ENCODE measurements around the gene BRPF3. TPM values are rescaled to one million over a fixed set of nuclear protein-coding genes. Genes with fewer than 3 reads are reported as not detected.

The BRPF3 gene
- total and polyA plus RNA-seq, 4 experiments from 2014 or later = 1.8 to 36.7 (median 22.0) TPM

- POLR2A ChIA-PET (ENCODE audit: partially characterized antibody) = no interaction called here
- H3K27ac Mint-ChIP-seq = peak overlapping the region in 3 of 7 donors; percentile 17 to 74 (median 25)
- intact Hi-C loops (cut with micrococcal nuclease) = no loop called here
Measured at GRCh38 chr6:36227379-36228228, 31.1 kb downstream of the BRPF3 start.

GRCh38 chr6:36229223-36229622 lies 32.7 kb downstream of the BRPF3 start:
- no peak overlapping the region for H3K4me3 ChIP-seq (ENCODE audit: low read length in 2 of 2)
- intact Hi-C loops (cut with micrococcal nuclease) = no loop called here
- Mint-ChIP-seq H3K27me3 (no peaks in the 10 kb centered on the region), H3K27ac (peak overlapping the region in 2 of 7 donors; percentile 23 to 24), H3K36me3 (peaks cover 54 to 86% of the 10 kb centered on the region in 2 donors), H3K9me3 (no peaks in the 10 kb centered on the region), H3K4me3 (no peak overlapping the region), H3K4me1 (peaks cover 0 to 5% (median under 1%) of the 10 kb centered on the region in 4 donors)
- DNase-seq = no peak
- H3K36me3 ChIP-seq (ENCODE audit: insufficient read depth, low read length) = peaks cover 55% of the 10 kb centered on the region
- CTCF ChIA-PET (ENCODE audit: partially characterized antibody) = no interaction called here
- H3K27ac ChIP-seq (ENCODE audit: low read depth, low read length) = no peak overlapping the region
- H3K27me3 ChIP-seq (ENCODE audit: insufficient read depth, low read length) = no peaks in the 10 kb centered on the region
- no peaks in the 10 kb centered on the region for H3K9me3 ChIP-seq (ENCODE audit: control insufficient read depth in 1 of 2, low read length in 2 of 2)
- POLR2A ChIA-PET (ENCODE audit: partially characterized antibody) = no interaction called here
- H3K4me1 ChIP-seq (ENCODE audit: insufficient read depth, low read length) = peaks cover 5% of the 10 kb centered on the region

More at GRCh38 chr6:36227379-36228228, 31.1 kb downstream of the BRPF3 start:
- no peaks in the 10 kb centered on the region for H3K9me3 Mint-ChIP-seq
- H3K4me3 ChIP-seq (ENCODE audit: low read length in 2 of 2) = no peak overlapping the region
- peaks cover 63% of the 10 kb centered on the region for H3K36me3 ChIP-seq (ENCODE audit: insufficient read depth, low read length)
- peaks cover 0 to 6% (median under 1%) of the 10 kb centered on the region in 4 donors for H3K4me1 Mint-ChIP-seq
- H3K27me3 ChIP-seq (ENCODE audit: insufficient read depth, low read length) = no peaks in the 10 kb centered on the region
- no peaks in the 10 kb centered on the region for H3K27me3 Mint-ChIP-seq
- no peak for DNase-seq
- no peaks in the 10 kb centered on the region for H3K9me3 ChIP-seq (ENCODE audit: control insufficient read depth in 1 of 2, low read length in 2 of 2)
- peaks cover 59 to 87% of the 10 kb centered on the region in 2 donors for H3K36me3 Mint-ChIP-seq
- H3K27ac ChIP-seq (ENCODE audit: low read depth, low read length) = no peak overlapping the region
- H3K4me3 Mint-ChIP-seq = no peak overlapping the region
- CTCF ChIA-PET (ENCODE audit: partially characterized antibody) = no interaction called here
- H3K4me1 ChIP-seq (ENCODE audit: insufficient read depth, low read length) = peaks cover 5% of the 10 kb centered on the region

DNA sequence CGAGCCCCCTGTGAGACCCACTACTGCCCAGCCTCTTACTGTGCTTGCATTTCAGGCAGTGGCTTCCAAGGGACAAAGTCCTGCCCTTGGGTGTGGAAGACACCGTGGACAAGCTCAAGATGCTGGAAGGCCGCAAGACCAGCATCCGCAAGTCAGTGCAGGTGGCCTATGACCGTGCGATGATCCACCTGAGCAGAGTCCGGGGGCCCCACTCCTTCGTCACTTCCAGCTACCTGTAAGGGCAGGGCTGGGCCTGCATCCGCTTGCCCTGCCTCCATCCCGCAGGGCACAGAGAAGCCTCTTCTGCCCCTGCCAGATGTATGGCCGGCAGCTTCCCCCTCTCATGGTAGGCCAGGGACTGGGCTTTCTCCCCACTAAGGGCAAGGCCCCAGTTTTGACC lies 33.8 kb downstream of the BRPF3 start:
- Histone ChIP-seq H3K4me3 (ENCODE audit: low read length in 2 of 2) (no peak overlapping the region), H3K4me1 (ENCODE audit: insufficient read depth, low read length) (peaks cover 5% of the 10 kb centered on the region), H3K27ac (ENCODE audit: low read depth, low read length) (no peak overlapping the region), H3K27me3 (ENCODE audit: insufficient read depth, low read length) (no peaks in the 10 kb centered on the region), H3K36me3 (ENCODE audit: insufficient read depth, low read length) (peaks cover 48% of the 10 kb centered on the region), H3K9me3 (ENCODE audit: control insufficient read depth in 1 of 2, low read length in 2 of 2) (no peaks in the 10 kb centered on the region)
- Mint-ChIP-seq H3K4me1 (peaks cover 2 to 6% (median 5%) of the 10 kb centered on the region in 4 donors), H3K27ac (peak overlapping the region in 1 of 7 donors; percentile 74), H3K36me3 (peaks cover 51 to 76% of the 10 kb centered on the region in 2 donors), H3K27me3 (no peaks in the 10 kb centered on the region), H3K4me3 (no peak overlapping the region), H3K9me3 (no peaks in the 10 kb centered on the region)
- intact Hi-C loops (cut with micrococcal nuclease) = no loop called here
- DNase-seq = no peak
- POLR2A ChIA-PET (ENCODE audit: partially characterized antibody) = no interaction called here
- CTCF ChIA-PET (ENCODE audit: partially characterized antibody) = no interaction called here

- no peak overlapping the region for H3K4me3 Mint-ChIP-seq
- POLR2A ChIA-PET (ENCODE audit: partially characterized antibody) = no interaction called here
- no peak for DNase-seq
- Histone ChIP-seq H3K27ac (ENCODE audit: low read depth, low read length) (no peak overlapping the region), H3K4me1 (ENCODE audit: insufficient read depth, low read length) (no peaks in the 10 kb centered on the region), H3K9me3 (ENCODE audit: control insufficient read depth in 1 of 2, low read length in 2 of 2) (no peaks in the 10 kb centered on the region), H3K27me3 (ENCODE audit: insufficient read depth, low read length) (no peaks in the 10 kb centered on the region), H3K4me3 (ENCODE audit: low read length in 2 of 2) (no peak overlapping the region), H3K36me3 (ENCODE audit: insufficient read depth, low read length) (peaks cover 40% of the 10 kb centered on the region)
- H3K9me3 Mint-ChIP-seq = no peaks in the 10 kb centered on the region
- peaks cover 2 to 6% (median 5%) of the 10 kb centered on the region in 4 donors for H3K4me1 Mint-ChIP-seq
- no peaks in the 10 kb centered on the region for H3K27me3 Mint-ChIP-seq
- intact Hi-C loops (cut with micrococcal nuclease) = no loop called here
- no peak overlapping the region for H3K27ac Mint-ChIP-seq
- CTCF ChIA-PET (ENCODE audit: partially characterized antibody) = no interaction called here
- H3K36me3 Mint-ChIP-seq = peaks cover 44 to 64% of the 10 kb centered on the region in 2 donors
Measured at GRCh38 chr6:36232172-36232571, 35.6 kb downstream of the BRPF3 start.

- POLR2A ChIA-PET (ENCODE audit: partially characterized antibody) = no interaction called here
- no peaks in the 10 kb centered on the region for H3K27me3 ChIP-seq (ENCODE audit: insufficient read depth, low read length)
- CTCF ChIA-PET (ENCODE audit: partially characterized antibody) = no interaction called here
- no peak for DNase-seq
- H3K4me1 ChIP-seq (ENCODE audit: insufficient read depth, low read length) = no peaks in the 10 kb centered on the region
- H3K27me3 Mint-ChIP-seq = no peaks in the 10 kb centered on the region
- H3K36me3 Mint-ChIP-seq = peaks cover 28 to 32% of the 10 kb centered on the region in 2 donors
- H3K9me3 Mint-ChIP-seq = no peaks in the 10 kb centered on the region
- peaks cover 2 to 6% (median 5%) of the 10 kb centered on the region in 4 donors for H3K4me1 Mint-ChIP-seq
- no peak overlapping the region for H3K4me3 Mint-ChIP-seq
- no peaks in the 10 kb centered on the region for H3K9me3 ChIP-seq (ENCODE audit: control insufficient read depth in 1 of 2, low read length in 2 of 2)
- peaks cover 9% of the 10 kb centered on the region for H3K36me3 ChIP-seq (ENCODE audit: insufficient read depth, low read length)
- no peak overlapping the region for H3K27ac ChIP-seq (ENCODE audit: low read depth, low read length)
- peak overlapping the region in 1 of 7 donors; percentile 25 for H3K27ac Mint-ChIP-seq
- H3K4me3 ChIP-seq (ENCODE audit: low read length in 2 of 2) = no peak overlapping the region
- intact Hi-C loops (cut with micrococcal nuclease) = no loop called here
Measured at GRCh38 chr6:36235309-36235708, 38.8 kb downstream of the BRPF3 start.

DNA sequence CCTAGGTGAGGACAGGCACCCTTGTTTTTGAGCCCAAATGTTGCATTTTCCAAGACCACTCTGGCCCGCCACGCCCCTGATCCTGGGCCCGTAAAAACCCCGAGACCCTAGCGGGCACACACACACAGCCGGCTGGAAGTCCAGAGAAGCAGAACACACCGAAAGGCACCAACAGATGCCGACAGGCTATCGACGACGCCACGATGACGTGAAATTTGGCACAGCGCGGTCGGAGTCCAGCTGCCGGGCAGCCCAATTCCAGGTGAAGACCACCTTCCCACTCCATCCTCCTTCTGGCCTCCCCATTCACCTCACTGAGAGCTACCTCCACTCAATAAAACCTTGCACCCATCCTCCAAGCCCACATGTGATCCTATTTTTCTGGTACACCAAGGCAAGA lies 39.3 kb downstream of the BRPF3 start:
- Histone ChIP-seq H3K4me1 (ENCODE audit: insufficient read depth, low read length) (no peaks in the 10 kb centered on the region), H3K27me3 (ENCODE audit: insufficient read depth, low read length) (no peaks in the 10 kb centered on the region), H3K4me3 (ENCODE audit: low read length in 2 of 2) (no peak overlapping the region), H3K9me3 (ENCODE audit: control insufficient read depth in 1 of 2, low read length in 2 of 2) (no peaks in the 10 kb centered on the region), H3K36me3 (ENCODE audit: insufficient read depth, low read length) (peaks cover 4% of the 10 kb centered on the region), H3K27ac (ENCODE audit: low read depth, low read length) (no peak overlapping the region)
- no peak overlapping the region for H3K27ac Mint-ChIP-seq
- DNase-seq = no peak
- ChIA-PET CTCF (ENCODE audit: partially characterized antibody) (no interaction called here), POLR2A (ENCODE audit: partially characterized antibody) (no interaction called here)
- no peaks in the 10 kb centered on the region for H3K27me3 Mint-ChIP-seq
- intact Hi-C loops (cut with micrococcal nuclease) = no loop called here
- no peak overlapping the region for H3K4me3 Mint-ChIP-seq
- peaks cover 2 to 6% (median 5%) of the 10 kb centered on the region in 4 donors for H3K4me1 Mint-ChIP-seq
- peaks cover 26 to 27% of the 10 kb centered on the region in 2 donors for H3K36me3 Mint-ChIP-seq
- H3K9me3 Mint-ChIP-seq = no peaks in the 10 kb centered on the region

- CTCF ChIA-PET (ENCODE audit: partially characterized antibody) = no interaction called here
- peaks cover 0 to 7% of the 10 kb centered on the region in 2 donors for H3K27me3 Mint-ChIP-seq
- H3K27ac ChIP-seq (ENCODE audit: low read depth, low read length) = no peak overlapping the region
- H3K27me3 ChIP-seq (ENCODE audit: insufficient read depth, low read length) = no peaks in the 10 kb centered on the region
- H3K9me3 ChIP-seq (ENCODE audit: control insufficient read depth in 1 of 2, low read length in 2 of 2) = no peaks in the 10 kb centered on the region
- H3K9me3 Mint-ChIP-seq = no peaks in the 10 kb centered on the region
- peaks cover 3 to 9% of the 10 kb centered on the region in 2 donors for H3K36me3 Mint-ChIP-seq
- POLR2A ChIA-PET (ENCODE audit: partially characterized antibody) = no interaction called here
- no peaks in the 10 kb centered on the region for H3K36me3 ChIP-seq (ENCODE audit: insufficient read depth, low read length)
- intact Hi-C loops (cut with micrococcal nuclease) = no loop called here
- DNase-seq = no peak
- H3K4me1 Mint-ChIP-seq = peaks cover 5 to 9% (median 6%) of the 10 kb centered on the region in 4 donors
- no peak overlapping the region for H3K4me3 ChIP-seq (ENCODE audit: low read length in 2 of 2)
- no peak overlapping the region for H3K4me3 Mint-ChIP-seq
- H3K27ac Mint-ChIP-seq = no peak overlapping the region
- peaks cover 5% of the 10 kb centered on the region for H3K4me1 ChIP-seq (ENCODE audit: insufficient read depth, low read length)
Measured at GRCh38 chr6:36239774-36240173, 43.2 kb downstream of the BRPF3 start.

Data from CD4-positive, alpha-beta memory T cell (primary cell).